ENCODE results near the gene COQ10B.

The COQ10B gene

DNA sequence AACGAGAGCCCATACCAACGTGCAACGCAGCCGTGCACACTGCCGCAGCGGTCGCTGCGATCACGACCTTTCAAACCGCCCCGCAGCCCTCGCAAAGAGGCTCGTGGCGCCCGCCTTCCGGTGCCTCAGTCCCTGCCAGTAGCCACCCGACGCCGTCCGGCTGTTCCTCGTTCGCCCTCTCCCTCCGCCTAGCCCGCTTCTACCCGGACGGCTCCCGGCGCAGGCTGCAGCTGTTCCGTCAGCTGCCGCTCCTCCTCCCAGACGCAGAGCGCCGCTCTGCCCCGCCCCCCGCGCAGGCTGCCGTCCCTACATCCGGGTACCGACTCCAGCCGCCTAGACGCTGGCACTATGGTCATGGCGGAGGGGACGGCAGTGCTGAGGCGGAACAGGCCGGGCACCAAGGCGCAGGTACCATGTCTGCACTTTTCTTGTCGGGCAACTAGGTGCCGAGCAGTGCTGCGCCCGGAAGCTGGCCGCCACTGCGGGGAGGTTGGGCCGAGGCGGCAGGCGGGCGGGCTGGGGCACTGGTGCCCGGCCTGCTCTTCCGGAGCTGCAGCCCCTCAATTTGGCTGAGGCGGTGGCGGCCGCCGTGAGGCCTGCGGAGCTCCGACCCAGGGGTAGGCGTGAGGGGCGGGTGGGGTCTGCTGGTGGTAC lies 62.5 kb downstream of the COQ10B start, which contains the start of gene MOB4:
TSS of gene MOB4 (plus strand) at position 328 of the 654 bp plus-strand sequence. CDS start at position 349, 21 bp downstream.
- CTCF ChIA-PET, result no interaction called here
- POLR2A ChIA-PET (ENCODE audit: low non-redundant PET), result interaction anchor here (0.6 to 1.3 kb wide), 5 partner anchors 13 to 56 kb away, joined by 4 to 10 read pairs (median 7); partner anchors contain the start of genes HSPD1 and HSPE1
- H3K27ac ChIP-seq, result peak within 1 kb of the TSS; percentile 86
- peak; percentile 87 for DNase-seq (ENCODE audit: low spot score)
- TF ChIP-seq, protein P1, sequence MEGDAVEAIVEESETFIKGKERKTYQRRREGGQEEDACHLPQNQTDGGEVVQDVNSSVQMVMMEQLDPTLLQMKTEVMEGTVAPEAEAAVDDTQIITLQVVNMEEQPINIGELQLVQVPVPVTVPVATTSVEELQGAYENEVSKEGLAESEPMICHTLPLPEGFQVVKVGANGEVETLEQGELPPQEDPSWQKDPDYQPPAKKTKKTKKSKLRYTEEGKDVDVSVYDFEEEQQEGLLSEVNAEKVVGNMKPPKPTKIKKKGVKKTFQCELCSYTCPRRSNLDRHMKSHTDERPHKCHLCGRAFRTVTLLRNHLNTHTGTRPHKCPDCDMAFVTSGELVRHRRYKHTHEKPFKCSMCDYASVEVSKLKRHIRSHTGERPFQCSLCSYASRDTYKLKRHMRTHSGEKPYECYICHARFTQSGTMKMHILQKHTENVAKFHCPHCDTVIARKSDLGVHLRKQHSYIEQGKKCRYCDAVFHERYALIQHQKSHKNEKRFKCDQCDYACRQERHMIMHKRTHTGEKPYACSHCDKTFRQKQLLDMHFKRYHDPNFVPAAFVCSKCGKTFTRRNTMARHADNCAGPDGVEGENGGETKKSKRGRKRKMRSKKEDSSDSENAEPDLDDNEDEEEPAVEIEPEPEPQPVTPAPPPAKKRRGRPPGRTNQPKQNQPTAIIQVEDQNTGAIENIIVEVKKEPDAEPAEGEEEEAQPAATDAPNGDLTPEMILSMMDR (conservative IDR thresholded peaks at IDR 0.05; ENCODE audit: low read depth), result no peak

DNA sequence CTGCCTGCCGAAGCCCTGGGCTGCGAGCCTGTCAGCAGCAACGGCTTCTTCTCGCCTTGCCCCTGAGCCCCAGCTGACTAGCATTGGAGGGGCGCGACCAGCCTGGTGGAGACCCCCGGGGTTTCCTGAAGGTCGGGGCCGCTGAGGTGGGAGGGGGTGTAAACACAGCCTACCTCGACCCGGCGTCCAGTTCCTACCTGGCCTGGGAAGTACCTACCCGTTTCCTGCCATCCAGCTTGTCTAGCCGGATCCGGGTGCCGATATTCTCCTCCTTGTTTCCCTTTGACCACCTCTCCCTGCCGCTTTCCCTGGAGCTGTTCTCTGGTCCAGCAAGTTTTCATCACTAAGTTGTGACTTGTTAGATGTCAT lies 63.0 kb downstream of the COQ10B start:
- DNase-seq (ENCODE audit: low spot score), result peak; percentile 54
- ChIA-PET CTCF (no interaction called here), POLR2A (ENCODE audit: low non-redundant PET) (interaction anchor here (0.6 to 1.3 kb wide), 4 partner anchors 15 to 57 kb away, joined by 5 to 10 read pairs (median 7); partner anchors contain the start of genes HSPD1 and HSPE1)
- H3K27ac ChIP-seq, result peak overlapping the region; percentile 86
- TF ChIP-seq, protein P1 (conservative IDR thresholded peaks at IDR 0.05; ENCODE audit: low read depth), result no peak

DNA sequence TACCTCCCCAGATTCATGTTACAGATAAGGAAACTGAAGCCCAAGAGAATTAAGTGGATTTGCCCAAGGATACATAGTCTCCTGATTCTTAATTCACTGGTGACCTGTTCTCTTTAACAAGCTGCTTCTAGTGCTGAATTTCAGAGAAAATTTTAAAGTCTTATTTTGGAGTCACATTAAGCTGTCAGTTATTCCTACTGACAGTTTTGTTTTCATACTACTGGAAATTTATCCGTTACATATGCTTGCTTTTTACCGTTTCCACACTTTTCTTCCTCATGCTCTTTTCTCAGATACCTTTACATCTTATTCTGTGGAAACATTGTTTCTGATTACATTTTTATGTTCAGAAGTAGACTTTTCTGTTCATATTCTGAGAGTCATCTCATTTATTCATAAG lies 63.8 kb downstream of the COQ10B start:
- ChIA-PET POLR2A (ENCODE audit: low non-redundant PET) (no interaction called here), CTCF (no interaction called here)
- DNase-seq (ENCODE audit: low spot score), result no peak
- TF ChIP-seq, protein P1 (conservative IDR thresholded peaks at IDR 0.05; ENCODE audit: low read depth), result no peak
- H3K27ac ChIP-seq, result no peak overlapping the region
